Measurements from ENCODE around the gene GHRH. TPM values are rescaled to one million over a fixed set of nuclear protein-coding genes. Genes with fewer than 3 reads are reported as not detected.

Gene GHRH
- total and polyA plus RNA-seq, 2 experiments from 2014 or later, result not detected

DNA sequence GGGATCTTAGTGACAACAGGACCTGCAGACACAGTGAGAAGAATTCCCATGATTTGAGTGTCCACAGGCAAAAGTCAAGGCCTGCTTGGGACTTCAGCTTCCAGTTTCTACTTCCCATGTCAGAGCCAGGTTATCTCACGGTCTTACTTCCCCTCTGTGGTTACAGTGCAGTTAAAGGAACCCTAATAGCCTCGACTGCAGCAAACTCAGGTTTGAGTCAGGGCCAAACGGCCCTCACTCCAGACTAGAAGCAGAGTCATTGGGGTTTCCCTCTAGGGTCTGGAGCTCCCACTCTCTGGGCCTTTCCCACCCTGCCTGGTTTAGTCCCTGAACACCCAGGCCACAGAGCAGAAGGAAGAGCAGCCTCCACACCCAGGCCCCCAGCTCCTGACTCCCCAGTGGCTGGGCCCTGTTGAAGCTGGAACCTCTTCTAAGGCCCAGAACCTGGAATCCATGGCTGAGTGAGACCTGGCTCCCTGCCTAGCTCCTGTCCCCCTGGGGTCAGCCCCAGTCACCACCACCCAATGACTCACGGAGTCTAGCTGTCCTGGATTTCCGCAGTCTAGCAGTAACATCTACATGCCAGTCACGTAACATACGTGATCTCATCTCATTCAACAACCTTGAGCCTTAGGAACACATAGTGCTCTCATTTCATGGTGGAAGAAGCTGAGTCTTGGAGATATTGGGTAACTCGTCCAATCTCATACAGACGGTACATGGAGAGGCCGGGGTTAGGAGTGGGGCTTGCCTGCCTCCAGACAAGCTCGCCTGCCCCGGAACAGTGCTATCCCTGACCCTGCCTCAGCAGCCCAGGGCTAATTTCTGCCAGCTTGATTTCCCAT, 9.2 kb upstream of the GHRH start:
- Histone ChIP-seq H3K79me2 (no peaks in the 10 kb centered on the region), H3K4me1 (ENCODE audit: insufficient read depth) (no peaks in the 10 kb centered on the region), H3K4me2 (no peak overlapping the region), H3K9me3 (ENCODE audit: low read depth) (no peaks in the 10 kb centered on the region), H3K9me2 (replicated peaks; ENCODE audit: insufficient read depth) (no peaks in the 10 kb centered on the region), H3K36me3 (replicated peaks; ENCODE audit: insufficient read depth, low read depth) (no peaks in the 10 kb centered on the region), H3K27me3 (no peaks in the 10 kb centered on the region), H3K27ac (no peak overlapping the region), H3K4me3 (no peak overlapping the region), H4K20me1 (ENCODE audit: insufficient read depth, poor library complexity, severe bottlenecking) (no peaks in the 10 kb centered on the region), H2AFZ (no peak overlapping the region)
- WGBS (ENCODE audit: low lambda C conversion rate, missing lambda C conversion rate), result 87% methylated on average over 12 of the region's 12 CpGs
- TF ChIP-seq EZH2 (IDR thresholded peaks at IDR 0.05; ENCODE audit: borderline replicate concordance), result no peak
- TF ChIP-seq, protein P1, sequence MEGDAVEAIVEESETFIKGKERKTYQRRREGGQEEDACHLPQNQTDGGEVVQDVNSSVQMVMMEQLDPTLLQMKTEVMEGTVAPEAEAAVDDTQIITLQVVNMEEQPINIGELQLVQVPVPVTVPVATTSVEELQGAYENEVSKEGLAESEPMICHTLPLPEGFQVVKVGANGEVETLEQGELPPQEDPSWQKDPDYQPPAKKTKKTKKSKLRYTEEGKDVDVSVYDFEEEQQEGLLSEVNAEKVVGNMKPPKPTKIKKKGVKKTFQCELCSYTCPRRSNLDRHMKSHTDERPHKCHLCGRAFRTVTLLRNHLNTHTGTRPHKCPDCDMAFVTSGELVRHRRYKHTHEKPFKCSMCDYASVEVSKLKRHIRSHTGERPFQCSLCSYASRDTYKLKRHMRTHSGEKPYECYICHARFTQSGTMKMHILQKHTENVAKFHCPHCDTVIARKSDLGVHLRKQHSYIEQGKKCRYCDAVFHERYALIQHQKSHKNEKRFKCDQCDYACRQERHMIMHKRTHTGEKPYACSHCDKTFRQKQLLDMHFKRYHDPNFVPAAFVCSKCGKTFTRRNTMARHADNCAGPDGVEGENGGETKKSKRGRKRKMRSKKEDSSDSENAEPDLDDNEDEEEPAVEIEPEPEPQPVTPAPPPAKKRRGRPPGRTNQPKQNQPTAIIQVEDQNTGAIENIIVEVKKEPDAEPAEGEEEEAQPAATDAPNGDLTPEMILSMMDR (IDR thresholded peaks at IDR 0.05; ENCODE audit: poor library complexity), result no peak
- TF ChIP-seq EZH2phosphoT487 (IDR thresholded peaks at IDR 0.05; ENCODE audit: low read depth, severe bottlenecking, unreplicated experiment), result no peak
- no peak for DNase-seq (ENCODE audit: low spot score)

DNA sequence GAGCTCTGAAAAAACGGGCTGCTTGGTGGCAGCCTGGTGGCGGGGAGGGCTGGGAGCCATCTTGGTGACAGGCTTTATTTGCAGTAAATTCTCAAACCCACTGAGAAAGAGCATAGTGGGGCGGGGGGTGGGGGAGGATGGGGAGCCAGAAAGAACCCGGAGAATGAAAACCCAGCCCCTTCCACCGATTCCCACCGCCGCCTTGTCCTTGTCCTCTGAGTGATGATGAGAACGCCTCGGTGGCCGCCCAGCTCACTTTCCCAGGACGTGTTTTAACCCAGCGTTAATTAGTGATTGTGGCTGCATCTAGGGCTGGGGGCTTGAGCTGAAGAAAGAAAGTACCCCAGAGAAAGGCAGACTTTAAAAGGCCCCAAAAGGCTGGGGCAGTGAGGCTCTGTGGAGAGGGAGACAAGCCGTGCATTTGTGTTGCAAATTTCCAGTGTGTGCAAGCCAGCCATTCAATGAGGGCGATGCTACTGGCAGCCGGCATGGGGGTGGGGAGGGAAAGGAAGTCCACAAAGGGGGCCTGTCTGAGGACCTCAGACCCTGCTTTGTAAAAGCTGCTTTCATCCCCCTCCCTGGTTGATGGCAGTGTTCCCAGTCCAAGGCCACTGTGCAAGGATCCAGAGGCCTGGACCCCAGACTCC, 6.2 kb upstream of the GHRH start:
- no peaks in the 10 kb centered on the region for H3K4me1 ChIP-seq (ENCODE audit: insufficient read depth)
- no peak overlapping the region for H3K27ac ChIP-seq
- H3K9me3 ChIP-seq (ENCODE audit: low read depth), result no peaks in the 10 kb centered on the region
- no peak overlapping the region for H2AFZ ChIP-seq
- H3K4me3 ChIP-seq, result no peak overlapping the region
- no peak for DNase-seq (ENCODE audit: low spot score)
- H4K20me1 ChIP-seq (ENCODE audit: insufficient read depth, poor library complexity, severe bottlenecking), result no peaks in the 10 kb centered on the region
- TF ChIP-seq, protein P1 (IDR thresholded peaks at IDR 0.05; ENCODE audit: poor library complexity), result no peak
- TF ChIP-seq EZH2phosphoT487 (IDR thresholded peaks at IDR 0.05; ENCODE audit: low read depth, severe bottlenecking, unreplicated experiment) (no peak), EZH2 (IDR thresholded peaks at IDR 0.05; ENCODE audit: borderline replicate concordance) (no peak)
- WGBS (ENCODE audit: low lambda C conversion rate, missing lambda C conversion rate), result 65% methylated on average over 14 of the region's 15 CpGs
- no peaks in the 10 kb centered on the region for H3K27me3 ChIP-seq
- H3K79me2 ChIP-seq, result no peaks in the 10 kb centered on the region
- no peak overlapping the region for H3K4me2 ChIP-seq
- no peaks in the 10 kb centered on the region for H3K9me2 ChIP-seq (replicated peaks; ENCODE audit: insufficient read depth)
- no peaks in the 10 kb centered on the region for H3K36me3 ChIP-seq (replicated peaks; ENCODE audit: insufficient read depth, low read depth)

DNA sequence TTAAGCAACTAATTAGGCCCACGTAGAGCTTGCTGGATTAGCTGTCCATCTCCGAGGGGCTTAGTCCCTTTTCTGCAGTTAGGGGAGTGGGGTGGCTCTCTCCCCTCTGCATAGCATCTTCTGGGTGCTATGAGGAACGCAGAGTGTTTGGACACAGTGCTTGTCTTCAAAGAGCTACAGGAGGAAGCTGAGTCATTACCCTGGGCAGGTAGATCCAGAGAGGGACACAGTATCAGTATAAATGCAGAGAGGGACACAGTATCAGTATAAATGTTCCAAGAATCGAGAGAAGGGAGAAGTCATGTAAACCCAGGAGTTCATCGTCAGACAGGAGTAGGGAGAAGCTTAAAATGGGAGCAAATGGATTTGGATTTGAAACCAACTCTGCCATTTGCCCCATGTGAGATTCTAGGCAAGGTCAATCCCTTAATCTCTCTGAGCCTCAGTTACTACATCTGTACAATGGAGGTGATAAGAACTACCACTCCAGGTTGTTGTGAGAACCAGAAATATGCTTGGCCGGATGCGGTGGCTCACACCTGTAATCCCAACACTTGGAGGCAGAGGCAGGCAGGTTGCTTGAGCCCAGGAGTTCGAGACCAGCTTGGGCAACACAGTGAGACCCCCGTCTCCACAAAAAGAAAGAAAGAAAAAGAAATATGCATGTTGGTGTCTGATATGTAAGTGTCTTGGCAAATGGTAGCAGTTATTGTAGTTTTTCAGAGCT, 5.5 kb upstream of the GHRH start:
- DNase-seq (ENCODE audit: low spot score), result no peak
- Histone ChIP-seq H3K79me2 (no peaks in the 10 kb centered on the region), H3K9me2 (replicated peaks; ENCODE audit: insufficient read depth) (no peaks in the 10 kb centered on the region), H3K27ac (no peak overlapping the region), H3K4me3 (no peak overlapping the region), H3K4me2 (no peak overlapping the region), H3K9me3 (ENCODE audit: low read depth) (no peaks in the 10 kb centered on the region), H2AFZ (no peak overlapping the region), H3K27me3 (no peaks in the 10 kb centered on the region), H3K36me3 (replicated peaks; ENCODE audit: insufficient read depth, low read depth) (no peaks in the 10 kb centered on the region), H4K20me1 (ENCODE audit: insufficient read depth, poor library complexity, severe bottlenecking) (no peaks in the 10 kb centered on the region), H3K4me1 (ENCODE audit: insufficient read depth) (no peaks in the 10 kb centered on the region)
- TF ChIP-seq, protein P1 (IDR thresholded peaks at IDR 0.05; ENCODE audit: poor library complexity), result no peak
- TF ChIP-seq EZH2phosphoT487 (IDR thresholded peaks at IDR 0.05; ENCODE audit: low read depth, severe bottlenecking, unreplicated experiment) (no peak), EZH2 (IDR thresholded peaks at IDR 0.05; ENCODE audit: borderline replicate concordance) (no peak)
- 80% methylated on average over 9 of the region's 9 CpGs for WGBS (ENCODE audit: low lambda C conversion rate, missing lambda C conversion rate)

Data from hepatocyte (in vitro differentiated cells).